Heart left ventricle (tissue), 13 donors: ENCODE results near the gene PRKCB.

Experiments used
- POLR2A ChIP-seq, 2 donors: fragments of 450-650 bp; IDR thresholded peaks; one replicate each; pipeline ENCODE4 v1.6.1; 2017; ENCODE audit warnings: antibody characterized with exemption in 2 of 2, mild to moderate bottlenecking in 2 of 2, moderate library complexity in 2 of 2
- TF ChIP-seq, protein P1 (sequence below), 12 donors: fragments of 200-600 bp; sonication (generic) in 4 of 12; IDR thresholded peaks; one replicate each; pipeline versions ENCODE4 v1.5.0 to v1.8.0; 2018 to 2022; ENCODE audit warnings: antibody characterized with exemption in 12 of 12, mild to moderate bottlenecking in 5 of 12
- donor health status: ischemic (EF 13 %, LVEDD 7.1; RV severe dilation, severe dysfunction).
- donor health status: DM: no; HTN: yes; CAD: no.
- donor health status: DM: no; HTN: no; CAD: no.
- donor health status: ischemic (EF 25% LVEDD 6.9; RV normal size, moderate dysfunction).
- donor health status: ischemic (EF 25% LVEDD 5.7; RV mildly dilated, moderate dysfunction).
- donor health status: ischemic (EF 35%, LVEDD 5.7; RV mildly dilated, moderate dysfunction).
- donor health status: nonischemic (EF 11% LVEDD 7.7; RV severe dilation, severe dysfunction).
- donor health status: DM: yes; HTN: yes; CAD: no.
- donor health status: PGD.
- donor health status: ischemic (EF 29% LVEDD 5.4; RV normal size, mild dysfunction).
- donor health status: nonischemic (EF 23%, LVEDD 6.1; RV moderate dilation, normal function).

DNA sequence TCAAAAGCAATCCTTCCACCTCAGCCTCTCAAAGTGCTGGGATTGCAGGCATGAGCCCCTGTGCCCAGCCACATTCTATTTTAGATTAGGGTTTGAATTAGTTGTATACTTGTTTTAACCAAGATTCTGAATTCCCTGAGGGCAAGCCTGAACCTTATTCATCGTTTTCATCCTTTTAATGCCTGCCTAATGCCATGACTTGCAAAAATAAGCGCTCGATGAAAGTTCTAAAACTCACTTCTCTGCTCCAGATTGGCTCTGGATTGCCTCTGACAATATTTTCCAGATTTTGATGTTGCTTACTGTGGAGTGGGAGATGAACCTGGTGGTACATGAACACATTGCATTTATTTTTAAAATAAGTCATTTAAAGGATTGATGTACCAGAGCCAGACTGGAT, 329.5 kb downstream of the PRKCB start:
- TF ChIP-seq, protein P1, sequence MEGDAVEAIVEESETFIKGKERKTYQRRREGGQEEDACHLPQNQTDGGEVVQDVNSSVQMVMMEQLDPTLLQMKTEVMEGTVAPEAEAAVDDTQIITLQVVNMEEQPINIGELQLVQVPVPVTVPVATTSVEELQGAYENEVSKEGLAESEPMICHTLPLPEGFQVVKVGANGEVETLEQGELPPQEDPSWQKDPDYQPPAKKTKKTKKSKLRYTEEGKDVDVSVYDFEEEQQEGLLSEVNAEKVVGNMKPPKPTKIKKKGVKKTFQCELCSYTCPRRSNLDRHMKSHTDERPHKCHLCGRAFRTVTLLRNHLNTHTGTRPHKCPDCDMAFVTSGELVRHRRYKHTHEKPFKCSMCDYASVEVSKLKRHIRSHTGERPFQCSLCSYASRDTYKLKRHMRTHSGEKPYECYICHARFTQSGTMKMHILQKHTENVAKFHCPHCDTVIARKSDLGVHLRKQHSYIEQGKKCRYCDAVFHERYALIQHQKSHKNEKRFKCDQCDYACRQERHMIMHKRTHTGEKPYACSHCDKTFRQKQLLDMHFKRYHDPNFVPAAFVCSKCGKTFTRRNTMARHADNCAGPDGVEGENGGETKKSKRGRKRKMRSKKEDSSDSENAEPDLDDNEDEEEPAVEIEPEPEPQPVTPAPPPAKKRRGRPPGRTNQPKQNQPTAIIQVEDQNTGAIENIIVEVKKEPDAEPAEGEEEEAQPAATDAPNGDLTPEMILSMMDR (IDR thresholded peaks at IDR 0.05), result no peak
- no peak for TF ChIP-seq POLR2A (IDR thresholded peaks at IDR 0.05)
